Mesenchymal stem cell (in vitro differentiated cells and primary cell): ENCODE data around the gene INO80B.
"Not testable (repeated sequence)": the region's sequence is repeated elsewhere in the genome, so short reads cannot be mapped to it uniquely, and the experiment has no call there.

Experiments used
- DNase-seq: peaks from one replicate; pipeline ENCODE4 v3.0.0-alpha.2; 2013
- H2AFZ ChIP-seq: one replicate; pipeline ENCODE4 v1.6.1; 2013; ENCODE audit warnings: low read depth, mild to moderate bottlenecking, control low read depth, inconsistent platforms, low read length, moderate library complexity
- H2AK5ac ChIP-seq: 2 replicates; pipeline ENCODE4 v1.6.1; 2013; ENCODE audit warnings: low read length, moderate library complexity, mild to moderate bottlenecking, inconsistent platforms; ENCODE audit not compliant: severe bottlenecking
- H2BK120ac ChIP-seq: one replicate; pipeline ENCODE4 v1.6.1; 2013; ENCODE audit warnings: low read depth, mild to moderate bottlenecking, inconsistent platforms, low read length, moderate library complexity
- H2BK12ac ChIP-seq, 2 experiments: one replicate each; pipeline ENCODE4 v1.6.1; 2013; ENCODE audit warnings: inconsistent platforms in 2 of 2, low read length in 2 of 2, mild to moderate bottlenecking in 2 of 2, moderate library complexity in 2 of 2, control low read depth in 1 of 2
- H2BK15ac ChIP-seq: one replicate; pipeline ENCODE4 v1.6.1; 2013; ENCODE audit warnings: mild to moderate bottlenecking, low read depth, inconsistent platforms; ENCODE audit not compliant: poor library complexity, severe bottlenecking
- H2BK5ac ChIP-seq: 2 replicates; pipeline ENCODE4 v1.6.1; 2013; ENCODE audit warnings: low read depth, mild to moderate bottlenecking, low read length, control low read depth, inconsistent platforms; ENCODE audit not compliant: poor library complexity, severe bottlenecking
- H3K14ac ChIP-seq, 2 experiments: one replicate each; pipeline ENCODE4 v1.6.1; 2013; ENCODE audit warnings: inconsistent platforms in 2 of 2, low read length in 2 of 2, control low read depth in 1 of 2, mild to moderate bottlenecking in 1 of 2, moderate library complexity in 1 of 2
- H3K18ac ChIP-seq, 2 experiments: one replicate each; pipeline ENCODE4 v1.6.1; 2013; ENCODE audit warnings: inconsistent platforms in 2 of 2, low read length in 2 of 2, control low read depth in 1 of 2, low read depth in 1 of 2, mild to moderate bottlenecking in 1 of 2
- H3K23ac ChIP-seq, 2 experiments: one replicate each; pipeline ENCODE4 v1.6.1; 2013; ENCODE audit warnings: inconsistent platforms in 2 of 2, low read length in 2 of 2, mild to moderate bottlenecking in 2 of 2, moderate library complexity in 2 of 2, control low read depth in 1 of 2
- H3K27ac ChIP-seq: 2 replicates; pipeline ENCODE4 v1.5.1; 2013; ENCODE audit warnings: mild to moderate bottlenecking, moderate library complexity, low read length, control low read depth, inconsistent platforms; ENCODE audit not compliant: poor library complexity, severe bottlenecking
- H3K27me3 ChIP-seq, 2 experiments: 2 replicates each; pipeline versions ENCODE4 v1.6.1 to v1.7.0; 2013; ENCODE audit warnings: low read length in 2 of 2, mild to moderate bottlenecking in 2 of 2, moderate library complexity in 2 of 2, control low read depth in 1 of 2, inconsistent platforms in 1 of 2; ENCODE audit not compliant: control insufficient read depth in 1 of 2, insufficient read depth in 1 of 2
- H3K36me3 ChIP-seq, 2 experiments: 2 replicates each; pipeline versions ENCODE4 v1.6.1 to v1.7.0; 2013; ENCODE audit warnings: low read length in 2 of 2, control low read depth in 1 of 2, inconsistent platforms in 1 of 2, low read depth in 1 of 2, mild to moderate bottlenecking in 1 of 2; ENCODE audit not compliant: insufficient read depth in 2 of 2, control insufficient read depth in 1 of 2
- H3K4ac ChIP-seq, 2 experiments: one replicate each; pipeline ENCODE4 v1.6.1; 2013; ENCODE audit warnings: inconsistent platforms in 2 of 2, low read length in 2 of 2, mild to moderate bottlenecking in 2 of 2, moderate library complexity in 2 of 2, control low read depth in 1 of 2, low read depth in 1 of 2
- H3K4me1 ChIP-seq: 2 replicates; pipeline ENCODE4 v1.6.1; 2013; ENCODE audit warnings: low read depth, low read length, control low read depth; ENCODE audit not compliant: control insufficient read depth, insufficient read depth
- H3K4me2 ChIP-seq: 2 replicates; pipeline ENCODE4 v1.6.1; 2013; ENCODE audit warnings: low read length, mild to moderate bottlenecking, inconsistent platforms; ENCODE audit not compliant: poor library complexity, severe bottlenecking
- H3K4me3 ChIP-seq, 2 experiments: 2 replicates each; pipeline versions ENCODE4 v1.5.1 to v1.7.0; 2013; ENCODE audit warnings: low read length in 2 of 2, mild to moderate bottlenecking in 2 of 2, control low read depth in 1 of 2, low read depth in 1 of 2; ENCODE audit not compliant: insufficient read depth in 1 of 2
- H3K79me1 ChIP-seq: replicated peaks from 2 replicates; pipeline ENCODE4 v1.6.1; 2013; ENCODE audit warnings: mild to moderate bottlenecking, control low read depth, low read length, inconsistent platforms; ENCODE audit not compliant: poor library complexity, severe bottlenecking
- H3K9ac ChIP-seq: 2 replicates; pipeline ENCODE4 v1.7.0; 2013; ENCODE audit warnings: mild to moderate bottlenecking, low read length, moderate library complexity
- H3K9me3 ChIP-seq: 2 replicates; pipeline ENCODE4 v1.7.0; 2013; ENCODE audit warnings: mild to moderate bottlenecking, low read length; ENCODE audit not compliant: control insufficient read depth
- H4K8ac ChIP-seq: one replicate; pipeline ENCODE4 v1.6.1; 2013; ENCODE audit warnings: inconsistent platforms, mild to moderate bottlenecking, low read length, moderate library complexity
- H4K91ac ChIP-seq: one replicate; pipeline ENCODE4 v1.6.1; 2013; ENCODE audit warnings: mild to moderate bottlenecking, low read length, inconsistent platforms
- WGBS: methylation state at CpG from one replicate; pipeline ENCODE4 v1.1.7; 2013; ENCODE audit warnings: mixed read lengths; 5-methylcytosine and 5-hydroxymethylcytosine counted together

Gene INO80B

DNA sequence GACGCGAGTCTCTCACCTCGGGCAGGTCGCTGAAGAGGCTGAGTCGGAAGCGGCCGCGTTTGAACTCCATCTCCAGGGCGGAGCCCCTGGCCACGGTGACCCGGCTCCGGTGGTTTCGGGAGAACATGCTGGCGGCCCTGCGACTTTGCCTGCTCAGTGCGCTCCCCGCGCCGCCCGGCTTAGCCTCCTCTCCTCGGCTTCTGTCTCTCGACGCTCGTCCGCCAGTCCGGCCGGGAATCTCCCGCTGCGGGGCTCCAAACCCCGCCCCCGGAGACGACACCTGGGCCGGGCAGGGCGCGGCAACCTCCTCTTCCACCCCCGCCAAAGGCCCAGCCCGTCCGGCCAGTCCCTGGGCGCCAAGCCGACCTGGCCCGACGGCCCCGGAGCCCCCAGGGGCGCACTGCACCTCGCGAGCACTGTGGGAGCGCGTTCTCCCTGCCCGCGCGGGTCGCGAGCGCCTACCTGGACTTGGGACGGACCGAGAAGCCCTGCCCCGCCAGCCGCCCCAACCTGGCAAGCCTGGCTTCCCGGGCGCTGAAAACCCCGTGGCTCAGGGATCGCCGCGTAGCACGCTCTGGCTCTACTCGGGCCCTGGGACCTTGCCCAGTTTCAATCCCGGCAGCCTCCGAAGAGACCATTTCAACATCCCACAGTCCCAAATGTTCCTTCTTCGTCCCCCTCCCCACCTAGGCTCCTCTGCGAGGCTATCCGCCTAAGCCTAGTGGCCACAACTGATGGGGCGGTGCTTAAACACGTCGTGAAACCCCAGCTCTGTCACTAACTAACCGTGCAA lies 13.0 kb upstream of the INO80B start, which contains the start of gene RTKN:
Gene RTKN, minus strand, starts transcription at position 248 of the 793 bp plus-strand sequence. Its CDS starts 121 bp downstream, at position 127.
- Histone ChIP-seq H3K36me3 (no peaks in the 10 kb centered on the region), H2AFZ (no peak within 1 kb of the TSS), H3K14ac (no peak within 1 kb of the TSS), H2BK5ac (no peak within 1 kb of the TSS), H3K18ac (peak within 1 kb of the TSS; percentile 31 to 72), H3K27ac (peak within 1 kb of the TSS; percentile 89), H3K4me2 (peak within 1 kb of the TSS; percentile 82), H3K9ac (peak within 1 kb of the TSS; percentile 88), H4K8ac (peak within 1 kb of the TSS; percentile 91), H4K91ac (peak within 1 kb of the TSS; percentile 10), H2BK120ac (peak within 1 kb of the TSS; percentile 57), H3K4ac (peak within 1 kb of the TSS in 1 of 2 experiments; percentile 80), H3K9me3 (no peaks in the 10 kb centered on the region), H3K79me1 (peaks cover 14% of the 10 kb centered on the region), H2BK15ac (peak within 1 kb of the TSS; percentile 54), H2AK5ac (no peak within 1 kb of the TSS), H3K4me3 (peak within 1 kb of the TSS; percentile 56 to 84), H3K23ac (peak within 1 kb of the TSS in 1 of 2 experiments; percentile 2), H3K27me3 (peaks cover 0 to 12% of the 10 kb centered on the region in 2 experiments), H2BK12ac (peak within 1 kb of the TSS; percentile 49 to 70), H3K4me1 (peaks cover 29% of the 10 kb centered on the region)
- DNase-seq = no peak
- WGBS = 9% methylated on average over 49 of the region's 75 CpGs

DNA sequence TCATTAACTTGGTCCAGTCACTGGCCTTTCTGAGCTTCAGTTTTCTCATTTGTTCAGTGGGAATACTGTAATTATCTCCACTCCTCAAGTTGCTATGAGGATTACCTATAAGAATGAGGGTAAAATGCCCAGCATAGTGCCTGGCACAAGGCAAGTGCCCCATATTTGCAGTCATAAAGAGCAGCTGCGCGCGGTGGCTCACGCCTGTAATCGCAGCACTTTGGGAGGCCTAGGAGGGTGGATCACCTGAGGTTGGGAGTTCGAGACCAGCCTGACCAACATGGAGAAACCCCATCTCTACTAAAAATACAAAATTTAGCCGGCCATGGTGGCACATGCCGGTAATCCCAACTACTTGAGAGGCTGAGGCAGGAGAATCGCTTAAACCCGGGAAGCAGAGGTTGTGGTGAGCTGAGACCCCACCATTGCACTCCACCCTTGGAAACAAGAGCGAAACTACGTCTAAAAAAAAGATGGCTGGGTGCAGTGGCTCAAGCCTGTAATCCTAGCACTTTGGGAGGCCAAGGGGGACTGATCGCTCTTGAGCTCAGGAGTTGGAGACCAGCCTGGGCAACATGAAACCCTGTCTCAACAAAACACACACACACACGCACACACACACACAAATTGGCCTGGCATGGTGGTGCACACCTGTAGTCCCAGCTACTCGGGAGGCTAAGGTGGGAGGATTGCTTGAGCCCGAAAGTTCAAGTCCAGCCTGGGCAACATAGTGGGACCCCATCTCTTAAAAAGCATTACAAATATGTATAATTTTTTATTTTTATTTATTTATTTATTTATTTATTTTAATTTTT lies 12.2 kb upstream of the INO80B start:
- not testable (repeated sequence) for H2BK15ac ChIP-seq, H2BK5ac ChIP-seq, H2AK5ac ChIP-seq, H4K8ac ChIP-seq, H3K18ac ChIP-seq, H3K27ac ChIP-seq, H2AFZ ChIP-seq, H2BK12ac ChIP-seq, H3K14ac ChIP-seq, H3K9me3 ChIP-seq, H3K36me3 ChIP-seq, DNase-seq, H2BK120ac ChIP-seq, H3K23ac ChIP-seq, H3K4ac ChIP-seq, H4K91ac ChIP-seq
- H3K79me1 ChIP-seq = peaks cover 11% of the 10 kb centered on the region
- H3K4me2 ChIP-seq = peak overlapping the region; percentile 82
- peaks cover 0 to 12% of the 10 kb centered on the region in 2 experiments for H3K27me3 ChIP-seq
- H3K4me1 ChIP-seq = peaks cover 31% of the 10 kb centered on the region
- H3K9ac ChIP-seq = peak overlapping the region; percentile 38
- peak overlapping the region; percentile 56 to 62 for H3K4me3 ChIP-seq
- WGBS = 93% methylated on average over 15 of the region's 16 CpGs

GRCh38 chr2:74444498-74445318 lies 10.2 kb upstream of the INO80B start:
- H2AK5ac ChIP-seq = no peak overlapping the region
- H3K14ac ChIP-seq = no peak overlapping the region
- peaks cover 20% of the 10 kb centered on the region for H3K4me1 ChIP-seq
- no peak overlapping the region for H3K9ac ChIP-seq
- H3K27me3 ChIP-seq = peaks cover 0 to 12% of the 10 kb centered on the region in 2 experiments
- no peak overlapping the region for H2BK15ac ChIP-seq
- no peak overlapping the region for H3K4ac ChIP-seq
- H2BK120ac ChIP-seq = no peak overlapping the region
- H2BK5ac ChIP-seq = no peak overlapping the region
- no peak overlapping the region for H3K4me3 ChIP-seq
- no peaks in the 10 kb centered on the region for H3K9me3 ChIP-seq
- no peak overlapping the region for H2AFZ ChIP-seq
- H3K27ac ChIP-seq = peak overlapping the region; percentile 14
- H2BK12ac ChIP-seq = no peak overlapping the region
- H3K23ac ChIP-seq = no peak overlapping the region
- no peaks in the 10 kb centered on the region for H3K36me3 ChIP-seq
- H3K18ac ChIP-seq = no peak overlapping the region
- no peak overlapping the region for H4K91ac ChIP-seq
- DNase-seq = no peak
- H3K79me1 ChIP-seq = no peaks in the 10 kb centered on the region
- H3K4me2 ChIP-seq = peak overlapping the region; percentile 50
- no peak overlapping the region for H4K8ac ChIP-seq
- WGBS = 66% methylated on average over 4 of the region's 5 CpGs
